GM18873 (cell line): ENCODE measurements around the gene MMP20.

Experiments used
- ATAC-seq: cut with Tn5 transposase; IDR thresholded peaks from one replicate; pipeline ENCODE4 v1.9.1; 2021; ENCODE audit warnings: mild to moderate bottlenecking, moderate library complexity, moderate number of reproducible peaks; ENCODE audit not compliant: unreplicated experiment, low FRiP score

Gene MMP20

DNA sequence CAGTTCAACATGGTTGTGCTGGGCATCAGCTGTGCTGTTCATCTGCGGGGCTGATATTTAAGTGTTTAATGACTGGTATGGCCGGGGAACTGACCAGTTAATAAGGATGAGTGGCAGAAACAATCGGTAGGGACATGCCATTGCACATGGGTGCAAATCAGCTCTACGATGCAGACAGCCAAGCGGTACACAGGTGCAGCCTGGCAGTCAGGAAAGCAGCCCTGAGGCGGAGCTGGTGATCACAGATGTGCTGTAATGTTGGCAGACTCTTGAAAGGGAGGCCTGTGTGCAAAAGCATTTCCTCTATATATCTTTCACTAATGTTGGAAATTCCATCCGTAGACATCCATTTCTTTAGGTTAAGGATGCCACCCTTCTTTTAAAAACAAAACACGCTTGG lies 1.1 kb downstream of the MMP20 start:
- no peak for ATAC-seq

DNA sequence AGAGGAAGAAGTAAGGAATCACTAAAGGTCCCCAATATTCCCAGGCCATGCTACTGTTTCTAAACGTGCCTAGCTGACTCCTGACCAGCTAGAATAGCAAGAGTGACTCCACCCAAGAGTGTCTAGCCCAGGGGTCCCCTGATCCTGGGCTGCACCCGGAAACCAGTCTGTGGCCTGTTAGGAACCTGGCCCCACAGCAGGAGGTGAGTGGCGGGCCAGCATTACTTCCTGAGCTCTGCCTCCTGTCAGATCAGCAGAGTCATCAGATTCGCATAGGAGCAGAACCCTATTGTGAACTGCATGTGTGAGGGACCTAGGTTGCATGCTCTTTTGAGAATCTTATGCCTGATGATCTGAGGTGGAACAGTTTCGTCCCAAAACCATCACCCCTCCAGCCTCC lies 2.0 kb downstream of the MMP20 start:
- no peak for ATAC-seq

DNA sequence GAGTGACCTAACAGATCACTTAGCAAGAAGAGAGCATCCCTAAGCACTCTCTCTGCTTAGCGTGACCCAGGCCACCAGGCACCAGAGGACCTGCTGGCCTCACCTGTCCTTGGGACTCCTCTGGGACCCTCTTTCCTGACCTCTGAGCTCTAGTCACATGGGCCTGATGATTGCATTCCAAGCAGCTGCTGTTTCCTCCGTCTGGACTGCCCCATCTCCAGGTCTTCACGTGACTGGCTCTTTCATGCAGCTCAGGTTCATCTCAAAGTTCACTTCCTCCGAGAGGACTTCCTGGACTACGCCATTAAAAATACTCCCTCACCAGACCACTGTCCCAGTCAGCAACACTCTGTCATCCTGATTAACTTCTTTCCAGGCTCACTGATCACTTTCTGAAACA lies 2.9 kb downstream of the MMP20 start:
- ATAC-seq, result no peak

DNA sequence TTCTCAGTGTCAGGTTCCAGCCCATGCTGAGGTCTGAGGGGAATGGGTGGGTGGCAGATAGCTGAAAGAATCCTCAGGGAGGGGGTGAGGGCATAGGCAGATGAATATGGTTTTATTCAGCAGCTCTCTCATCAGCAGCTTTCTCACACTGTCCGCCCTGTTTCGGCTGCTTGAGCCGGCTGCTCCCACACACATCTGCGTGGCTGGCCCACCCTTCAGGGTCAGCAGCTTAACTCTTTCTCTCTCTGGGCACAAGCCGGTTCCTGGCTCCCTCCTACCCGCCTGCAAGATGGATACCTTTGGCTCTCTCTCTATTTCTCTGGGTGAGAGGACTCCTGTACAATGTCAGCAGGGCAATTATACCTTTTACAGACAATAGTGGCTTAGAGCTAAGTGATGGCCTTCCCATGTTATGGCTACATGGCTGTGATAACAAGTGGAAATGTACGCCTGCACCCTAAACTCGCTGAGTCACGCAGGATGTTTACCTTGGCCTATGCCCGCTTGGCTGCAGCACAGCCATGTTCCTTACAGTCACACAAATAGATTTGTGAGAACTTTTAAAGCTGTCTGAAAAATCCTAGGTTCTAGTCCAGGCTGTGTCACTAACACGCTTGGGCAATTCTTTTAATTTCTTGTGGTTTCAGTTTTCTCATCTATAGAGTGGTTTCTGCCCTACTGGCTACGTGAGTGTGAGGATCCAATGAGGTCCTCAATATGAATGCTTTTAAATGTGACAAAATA lies 4.1 kb downstream of the MMP20 start:
- ATAC-seq, result no peak

DNA sequence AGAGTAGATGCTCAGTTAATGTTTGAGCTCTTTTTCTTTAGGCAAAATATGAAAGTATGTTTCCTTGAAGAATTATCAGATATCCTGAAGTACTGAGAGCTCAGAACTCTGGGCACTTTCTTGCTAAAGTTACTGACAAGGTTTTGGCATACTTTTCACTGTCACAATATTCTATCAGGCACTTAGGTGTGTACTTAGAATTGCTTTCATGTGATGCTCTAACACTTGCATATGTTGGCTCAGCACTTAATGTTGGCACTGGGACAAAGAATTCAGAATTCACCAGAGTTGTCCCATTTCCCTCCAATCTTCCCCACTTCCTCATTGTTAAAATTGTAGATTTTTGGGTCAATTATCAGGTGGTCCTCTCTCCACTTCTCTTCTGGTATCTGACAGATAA lies 5.0 kb downstream of the MMP20 start:
- ATAC-seq, result no peak

DNA sequence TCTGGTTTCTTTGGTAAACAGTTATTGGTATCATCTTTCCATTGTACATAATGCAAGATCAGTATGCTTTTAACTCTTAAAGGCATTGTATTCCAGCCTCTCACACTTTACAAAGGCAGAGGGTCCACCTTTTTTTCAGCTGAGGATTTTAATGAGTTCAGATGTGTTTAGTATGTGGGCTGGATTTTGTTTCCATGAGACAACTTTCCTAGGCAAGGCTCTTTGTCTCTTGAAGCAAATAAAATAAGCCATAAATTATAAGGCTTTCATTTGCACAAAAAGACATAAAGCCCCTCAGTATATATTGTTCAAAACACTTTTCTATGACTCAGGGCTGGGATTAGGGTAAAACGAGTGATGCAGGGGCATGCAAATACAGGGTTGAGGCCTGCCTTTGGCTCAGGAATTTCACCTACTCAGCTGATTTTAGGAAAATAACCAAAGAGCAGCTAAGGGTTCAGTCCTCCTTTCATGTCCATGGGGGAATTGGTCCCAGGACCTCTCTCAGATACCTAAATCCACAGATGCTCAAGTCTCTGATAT lies 7.6 kb downstream of the MMP20 start:
- no peak for ATAC-seq

DNA sequence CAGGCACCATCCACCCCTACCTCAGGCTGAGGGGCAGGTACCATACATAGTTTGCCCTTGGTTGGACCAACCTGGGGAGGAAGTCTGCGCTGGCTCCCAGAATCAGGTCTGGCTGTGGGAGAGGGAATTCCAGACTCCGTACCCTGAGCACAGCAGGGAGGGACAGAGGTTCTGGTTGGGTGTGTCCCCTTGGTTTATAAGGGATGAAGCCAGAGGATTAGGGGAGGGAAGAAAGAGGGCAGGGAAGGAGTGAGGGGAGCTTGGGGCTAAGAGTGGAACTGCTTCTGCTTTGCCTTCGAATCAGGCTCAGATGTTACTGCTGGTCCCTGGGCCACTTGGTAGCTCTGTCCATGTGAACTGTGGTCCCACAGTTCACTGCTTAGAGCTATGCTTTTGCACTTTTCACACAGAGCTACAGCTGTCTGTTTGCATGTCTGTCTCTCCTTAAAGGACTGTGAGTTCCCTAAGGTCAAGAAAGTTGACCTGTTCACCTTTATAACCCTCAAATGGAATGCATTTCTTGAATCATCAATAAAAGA lies 9.2 kb downstream of the MMP20 start:
- no peak for ATAC-seq

DNA sequence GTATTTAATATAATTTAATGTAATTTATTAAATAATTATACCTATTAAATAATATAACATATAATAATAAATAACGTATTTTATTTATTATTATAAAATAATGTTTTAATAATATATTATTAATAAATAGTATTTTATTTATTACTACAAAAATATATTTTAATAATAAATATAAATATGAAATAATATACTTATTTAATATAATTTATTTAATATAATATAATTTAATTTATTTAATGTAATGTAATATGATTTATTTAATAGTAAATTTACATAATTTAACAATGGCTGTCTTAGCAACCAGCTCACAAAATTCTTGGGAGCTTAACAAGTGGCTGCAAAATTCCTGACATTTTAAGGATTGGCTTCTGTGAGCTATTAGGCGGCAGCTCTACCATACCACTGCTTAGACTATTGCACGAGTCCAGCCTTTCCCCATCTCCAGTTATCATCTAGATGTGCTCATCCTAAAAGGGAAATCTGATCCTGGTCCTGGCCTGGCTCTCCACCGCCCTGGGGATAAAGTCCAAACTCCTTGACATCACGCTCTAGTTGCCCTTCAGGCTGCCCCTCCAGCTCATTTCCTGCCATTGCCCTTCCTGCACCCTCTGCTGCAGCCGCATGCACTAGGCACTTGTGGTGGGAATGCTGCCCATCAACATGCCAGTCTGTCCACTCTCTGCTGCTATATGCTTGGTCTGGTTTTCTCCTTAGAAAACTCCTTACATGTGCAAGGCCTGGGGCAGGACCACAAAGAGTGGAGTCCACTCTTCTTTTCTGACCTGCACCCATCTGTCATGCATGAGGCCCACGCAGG lies 9.8 kb downstream of the MMP20 start:
- no peak for ATAC-seq

DNA sequence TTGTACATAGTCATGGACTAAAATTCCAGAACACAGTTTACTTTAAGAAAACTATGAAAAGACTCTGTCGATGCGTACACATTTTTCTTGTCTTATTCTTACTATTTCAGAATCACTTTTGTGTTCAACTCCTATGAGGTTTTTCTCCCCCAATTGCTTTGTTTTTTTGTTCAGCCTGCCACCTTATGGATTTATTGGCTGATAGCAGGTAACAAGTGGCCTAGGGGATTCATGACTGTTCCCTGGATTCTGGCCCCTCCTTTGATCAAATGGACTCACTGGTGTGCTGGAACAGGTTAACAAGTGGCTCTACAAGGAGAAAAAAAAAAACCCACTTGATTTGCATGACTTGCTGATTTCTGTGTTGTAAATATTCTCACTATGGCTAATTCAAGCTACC lies 10.6 kb downstream of the MMP20 start:
- no peak for ATAC-seq

DNA sequence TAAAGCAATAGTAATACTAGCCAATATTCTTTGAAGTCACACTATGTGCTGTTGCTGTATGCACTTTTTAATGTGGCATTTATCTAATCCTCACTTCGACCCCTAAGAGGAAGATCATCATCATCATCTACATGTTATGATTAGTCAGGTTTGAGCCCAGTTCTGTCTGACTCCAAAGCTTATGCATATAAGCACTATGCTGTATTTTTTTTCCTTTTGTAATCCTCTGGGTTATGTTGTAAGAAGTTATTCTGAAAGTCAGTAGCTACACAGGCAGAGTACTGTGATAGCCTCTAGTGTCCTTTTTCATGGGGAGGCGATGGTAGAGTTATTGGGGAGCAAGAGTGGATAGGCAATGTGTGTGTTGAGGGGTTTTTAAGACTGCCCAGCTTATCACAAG lies 11.1 kb downstream of the MMP20 start:
- ATAC-seq, result no peak

DNA sequence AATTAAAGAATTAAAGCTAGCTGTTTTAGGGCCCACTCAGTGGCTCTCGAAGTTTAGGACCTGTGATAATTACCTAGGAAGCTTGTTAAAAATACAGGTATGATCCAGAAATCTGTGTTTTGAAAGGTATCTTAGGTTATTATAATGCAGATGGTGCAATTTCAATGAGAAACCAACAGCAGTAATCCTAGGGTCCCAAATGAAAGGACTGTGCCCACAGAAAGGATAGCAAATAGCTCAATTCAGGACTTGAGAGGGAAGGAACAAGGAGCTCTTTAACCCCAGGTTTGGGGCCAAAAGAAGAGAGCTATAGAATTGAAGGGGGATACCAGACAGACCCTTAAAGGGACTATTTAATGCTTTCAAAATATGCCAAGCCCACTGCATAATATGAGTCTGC lies 11.7 kb downstream of the MMP20 start:
- no peak for ATAC-seq

DNA sequence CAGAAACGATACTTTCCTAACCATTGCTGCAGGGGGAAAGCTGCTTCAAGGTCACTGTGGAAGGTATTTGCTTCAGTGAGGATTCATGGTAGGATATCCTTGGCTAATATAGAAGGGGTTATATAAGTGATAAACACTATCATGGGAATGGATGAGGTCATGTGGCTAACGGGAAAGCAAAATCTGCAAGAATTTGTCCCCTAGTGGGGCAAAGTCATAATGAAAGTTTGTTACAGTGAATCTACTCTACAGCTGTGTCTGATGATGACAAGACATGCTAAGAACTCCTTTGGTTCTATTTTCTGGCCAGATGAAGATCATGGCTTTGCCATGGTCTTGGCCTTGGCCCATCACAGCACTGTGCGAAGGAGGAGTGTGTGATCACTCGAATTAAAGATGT lies 13.8 kb downstream of the MMP20 start:
- ATAC-seq, result no peak

DNA sequence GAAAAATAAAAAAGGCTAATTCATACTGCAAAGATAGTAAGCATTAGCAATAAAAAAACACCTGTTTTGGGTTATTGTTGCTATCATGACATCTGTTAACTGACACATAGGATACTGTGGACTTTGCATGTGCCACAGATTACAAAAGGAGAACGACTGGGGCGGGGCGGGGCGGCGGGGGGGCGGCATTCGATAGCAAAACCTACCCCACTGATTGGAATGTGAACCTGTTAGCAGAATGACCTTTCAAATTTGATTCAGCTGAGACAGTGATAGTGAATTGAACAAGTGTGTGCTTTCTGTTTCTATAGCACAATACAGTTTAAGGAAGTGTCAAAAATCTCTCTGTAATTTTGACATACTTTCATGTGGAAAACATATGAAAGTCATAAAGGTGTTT lies 14.9 kb downstream of the MMP20 start:
- no peak for ATAC-seq

DNA sequence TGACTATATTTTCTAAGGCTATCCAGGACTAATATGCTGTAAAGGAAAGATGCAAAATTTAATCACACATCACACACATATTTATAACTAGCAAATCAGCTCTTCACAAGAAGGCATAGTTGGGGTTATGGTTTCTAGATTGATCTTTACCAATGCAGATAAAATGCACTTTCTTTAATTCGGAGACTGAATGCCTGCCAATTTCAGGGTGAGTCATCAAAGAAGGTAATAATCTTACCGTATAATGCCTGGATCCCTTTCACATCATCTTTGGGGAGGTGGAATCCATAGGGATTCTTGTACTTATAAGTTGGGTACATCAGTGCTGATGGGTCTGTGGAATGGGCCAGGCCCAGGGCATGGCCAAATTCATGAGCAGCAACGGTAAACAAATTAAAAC lies 16.4 kb downstream of the MMP20 start:
- no peak for ATAC-seq

DNA sequence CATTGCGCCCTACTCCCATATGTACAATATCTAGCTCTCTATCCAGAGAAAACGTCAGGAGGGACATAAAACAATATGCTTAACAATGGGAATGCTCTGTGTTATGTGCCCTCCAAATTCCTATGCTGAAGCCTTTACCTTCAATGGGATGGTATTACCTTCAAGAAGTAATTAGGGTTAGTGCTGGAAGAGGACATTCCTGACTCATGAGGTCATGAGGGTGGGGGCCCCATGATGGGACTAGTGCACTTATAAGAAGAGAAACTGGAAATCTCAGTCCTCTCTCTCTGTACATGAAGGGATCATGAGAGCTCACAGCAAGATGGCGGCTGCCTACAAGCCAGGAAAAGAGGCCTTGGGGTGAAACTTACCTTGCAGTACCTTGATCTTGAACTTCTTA lies 20.3 kb downstream of the MMP20 start:
- ATAC-seq, result no peak

DNA sequence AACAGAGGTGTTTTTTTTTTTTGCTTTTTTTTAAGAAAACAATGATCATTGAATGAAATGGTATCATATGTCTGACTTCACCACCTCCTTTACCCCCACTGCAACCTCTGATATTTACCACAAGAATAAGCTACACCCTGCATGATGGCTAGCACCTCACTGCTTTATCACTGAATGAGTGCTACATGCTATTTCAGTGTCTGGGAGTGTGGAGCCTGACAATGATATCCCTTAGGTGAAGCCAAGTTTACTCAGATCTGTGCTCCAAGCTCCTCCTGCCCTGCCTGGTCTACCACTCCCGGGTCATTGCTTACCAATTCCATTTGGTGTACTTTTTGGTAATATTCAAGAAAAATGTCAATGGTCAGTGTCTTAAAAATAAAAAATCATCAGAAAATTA lies 21.1 kb downstream of the MMP20 start:
- no peak for ATAC-seq

DNA sequence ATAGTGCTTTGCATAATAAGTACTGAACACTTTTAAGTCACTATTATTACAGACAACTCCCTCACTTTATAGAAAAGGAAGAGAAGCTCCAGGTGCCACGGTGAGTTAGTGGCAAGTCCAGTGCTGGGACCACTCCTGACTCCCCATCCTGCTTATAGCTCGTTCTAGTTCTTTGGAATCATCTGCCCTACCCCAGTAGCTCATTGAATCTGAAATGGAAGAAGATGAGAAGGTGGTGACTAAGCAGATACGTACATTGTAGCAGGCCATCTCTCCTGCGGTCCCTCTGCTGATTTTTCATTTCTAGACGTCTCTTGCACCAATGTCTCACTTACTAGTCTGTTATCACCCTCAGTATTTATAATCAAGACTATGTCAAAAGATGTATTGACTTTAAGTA lies 21.6 kb downstream of the MMP20 start:
- ATAC-seq, result no peak

DNA sequence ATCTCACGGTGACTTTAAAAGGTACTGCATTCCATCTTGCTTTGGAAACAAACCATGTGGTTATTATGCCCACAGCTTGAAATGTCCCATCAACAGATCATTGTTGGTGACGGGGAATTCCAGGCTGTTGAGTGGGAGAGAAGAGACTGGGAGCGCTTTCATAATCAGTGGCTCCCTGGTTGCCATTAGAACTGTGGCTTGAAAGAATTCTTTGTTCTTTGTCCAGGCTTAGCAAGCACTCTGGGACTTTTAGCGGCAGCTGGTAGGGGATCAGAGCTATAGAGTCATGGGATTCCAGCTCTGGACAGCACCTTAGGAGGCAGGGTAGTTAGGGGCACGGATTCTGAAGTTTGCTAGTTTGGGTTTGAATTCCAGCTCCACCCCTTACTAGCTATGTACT lies 22.0 kb downstream of the MMP20 start:
- no peak for ATAC-seq

DNA sequence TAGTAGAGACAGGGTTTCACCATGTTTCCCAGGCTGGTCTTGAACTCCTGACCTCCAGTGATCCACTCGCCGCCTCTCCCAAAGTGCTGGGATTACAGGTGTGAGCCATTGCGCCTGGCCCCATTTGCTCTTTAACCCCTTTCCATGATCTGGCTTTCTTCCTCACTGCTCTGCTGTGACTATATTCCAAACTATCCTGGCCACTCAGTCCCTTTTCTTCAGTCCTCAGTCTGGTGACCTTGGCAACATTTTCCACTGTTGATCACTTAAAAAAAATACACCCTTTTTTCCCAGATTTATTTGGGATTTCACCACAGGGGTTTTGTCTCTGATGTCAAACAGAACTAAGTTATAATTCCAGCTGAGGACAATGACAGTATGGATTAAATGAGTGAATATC lies 24.5 kb downstream of the MMP20 start:
- no peak for ATAC-seq

DNA sequence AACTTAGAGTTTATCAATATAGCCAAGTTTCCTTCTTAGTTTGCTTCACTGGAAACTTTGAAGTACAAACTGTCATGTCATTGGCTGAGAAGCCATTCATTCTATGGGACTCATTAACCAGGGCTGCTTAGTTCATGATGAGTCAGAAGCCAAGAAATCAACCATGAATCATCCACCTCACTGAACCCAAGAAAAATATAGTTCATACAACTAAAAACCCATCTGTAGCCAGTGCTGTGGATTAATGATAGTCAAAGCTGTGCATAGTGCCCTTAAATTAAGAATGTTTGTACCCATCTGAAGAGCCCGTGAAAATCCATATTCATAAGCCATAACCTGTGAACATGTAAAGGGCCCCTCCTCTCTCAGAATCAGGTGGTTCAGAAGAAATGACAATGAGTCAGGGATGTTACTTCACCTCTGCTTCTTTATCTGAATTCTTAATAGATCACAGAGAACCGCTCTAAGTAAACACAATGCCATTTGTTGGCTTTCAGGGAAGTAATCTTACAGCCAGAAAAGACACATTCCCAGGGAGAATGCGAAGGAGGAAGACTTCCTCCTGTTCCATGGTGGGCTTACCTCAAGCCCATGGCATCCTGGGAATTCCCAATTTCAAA lies 25.4 kb downstream of the MMP20 start:
- ATAC-seq, result peak; percentile 97

DNA sequence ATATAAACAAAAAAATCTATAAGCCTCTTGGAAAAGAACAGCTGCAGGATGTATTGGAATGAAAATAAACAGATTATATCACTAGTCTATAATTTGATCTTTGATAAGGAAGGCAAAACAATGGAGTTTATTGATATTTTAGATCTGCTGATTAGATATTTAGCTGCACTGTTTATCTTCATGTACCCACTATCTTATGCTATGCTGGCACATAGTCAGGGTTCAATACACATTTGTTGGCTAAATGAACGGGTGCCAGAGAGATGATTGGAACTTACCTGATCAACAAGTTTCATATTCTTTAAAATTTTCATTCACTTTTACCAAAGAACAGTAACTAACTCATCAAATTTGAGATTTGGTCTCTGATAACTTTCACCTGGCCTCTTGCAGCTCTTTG lies 26.9 kb downstream of the MMP20 start:
- no peak for ATAC-seq
